Upper lobe of left lung (tissue), 4 donors: Measurements from ENCODE around the gene CCDC127.

Source experiments
- POLR2A ChIP-seq, 4 donors: fragments of 450-650 bp; IDR thresholded peaks; one replicate each; pipeline ENCODE4 v1.5.1; 2016 to 2017; ENCODE audit warnings: antibody characterized with exemption in 4 of 4, mild to moderate bottlenecking in 2 of 4
- TF ChIP-seq, protein P1 (sequence below), 6 experiments: fragments of 450-650 bp in 4 of 6; fragments of 200-600 bp in 2 of 6; sonication (generic) in 2 of 6; IDR thresholded peaks; one replicate each; pipeline ENCODE4 v1.5.1; 2016 to 2019; ENCODE audit warnings: antibody characterized with exemption in 6 of 6

DNA sequence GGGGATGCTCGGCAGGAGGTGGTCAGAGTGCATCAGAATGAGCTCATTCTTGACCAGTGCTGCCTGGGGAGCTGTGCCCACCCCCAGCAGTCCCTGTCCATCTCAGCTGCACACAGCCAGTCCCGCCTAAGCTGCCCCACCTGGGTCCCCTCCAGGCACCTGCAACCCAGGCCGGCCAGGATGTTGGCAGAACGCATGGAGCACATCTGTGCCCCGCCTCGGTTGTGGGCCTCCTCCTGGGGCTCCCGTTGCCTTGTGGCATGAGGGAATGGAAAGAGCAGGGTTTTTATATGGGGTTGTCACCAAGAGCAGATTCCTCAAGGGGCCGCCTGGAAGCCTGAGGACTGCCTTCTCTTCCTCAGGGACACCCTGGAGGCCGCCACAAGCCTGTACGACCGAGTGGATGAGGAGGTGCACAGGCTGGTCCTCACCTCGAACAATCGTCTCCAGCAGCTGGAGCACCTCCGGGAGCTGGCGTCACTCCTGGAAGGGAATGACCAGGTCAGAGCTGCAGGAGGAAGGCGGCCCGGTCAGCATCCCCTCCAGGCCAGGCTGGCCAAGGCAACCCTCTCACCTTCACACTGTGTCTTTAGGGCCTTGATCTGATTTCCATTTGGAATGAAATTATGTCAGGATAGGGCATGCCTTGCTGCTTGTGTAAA is 61.4 kb downstream of the CCDC127 start:
- TF ChIP-seq, protein P1, sequence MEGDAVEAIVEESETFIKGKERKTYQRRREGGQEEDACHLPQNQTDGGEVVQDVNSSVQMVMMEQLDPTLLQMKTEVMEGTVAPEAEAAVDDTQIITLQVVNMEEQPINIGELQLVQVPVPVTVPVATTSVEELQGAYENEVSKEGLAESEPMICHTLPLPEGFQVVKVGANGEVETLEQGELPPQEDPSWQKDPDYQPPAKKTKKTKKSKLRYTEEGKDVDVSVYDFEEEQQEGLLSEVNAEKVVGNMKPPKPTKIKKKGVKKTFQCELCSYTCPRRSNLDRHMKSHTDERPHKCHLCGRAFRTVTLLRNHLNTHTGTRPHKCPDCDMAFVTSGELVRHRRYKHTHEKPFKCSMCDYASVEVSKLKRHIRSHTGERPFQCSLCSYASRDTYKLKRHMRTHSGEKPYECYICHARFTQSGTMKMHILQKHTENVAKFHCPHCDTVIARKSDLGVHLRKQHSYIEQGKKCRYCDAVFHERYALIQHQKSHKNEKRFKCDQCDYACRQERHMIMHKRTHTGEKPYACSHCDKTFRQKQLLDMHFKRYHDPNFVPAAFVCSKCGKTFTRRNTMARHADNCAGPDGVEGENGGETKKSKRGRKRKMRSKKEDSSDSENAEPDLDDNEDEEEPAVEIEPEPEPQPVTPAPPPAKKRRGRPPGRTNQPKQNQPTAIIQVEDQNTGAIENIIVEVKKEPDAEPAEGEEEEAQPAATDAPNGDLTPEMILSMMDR (IDR thresholded peaks at IDR 0.05) = no peak
- no peak for TF ChIP-seq POLR2A (IDR thresholded peaks at IDR 0.05)
